Uterus (tissue), 2 donors: ENCODE measurements around the gene METTL6.

ENCODE experiments used
- CTCF ChIP-seq, 4 experiments: fragments of 200-600 bp in 2 of 4; fragments of 450-650 bp in 2 of 4; sonication (generic) in 2 of 4; IDR thresholded peaks; one replicate each; pipeline ENCODE4 v1.5.1; 2016 to 2019; ENCODE audit warnings: antibody characterized with exemption in 4 of 4, mild to moderate bottlenecking in 2 of 4, moderate library complexity in 1 of 4
- POLR2A ChIP-seq, 2 donors: fragments of 450-650 bp; IDR thresholded peaks; one replicate each; pipeline ENCODE4 v1.6.1; 2016; ENCODE audit warnings: antibody characterized with exemption in 2 of 2, mild to moderate bottlenecking in 1 of 2, moderate library complexity in 1 of 2

DNA sequence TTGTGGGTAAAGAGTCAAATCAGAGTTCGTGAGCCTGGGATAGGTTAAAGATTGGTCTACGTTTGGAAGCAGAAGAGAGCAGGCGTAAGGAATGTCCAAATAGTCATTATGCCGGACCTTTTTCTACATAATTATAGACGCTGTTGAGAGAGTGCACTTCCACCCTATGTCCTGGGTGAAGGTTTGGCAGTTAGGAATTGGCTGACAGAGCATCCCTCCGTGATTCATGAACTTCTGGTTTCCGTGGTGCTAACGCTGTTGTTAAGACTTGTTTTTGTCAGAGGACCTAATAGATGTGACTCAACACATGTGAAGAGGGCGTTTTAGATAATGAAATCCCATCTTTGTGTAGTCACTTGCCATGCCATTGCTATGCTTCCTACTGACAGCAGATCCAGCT is 1.2 kb upstream of the METTL6 start:
- TF ChIP-seq POLR2A (IDR thresholded peaks at IDR 0.05) = no peak
- no peak for TF ChIP-seq CTCF (IDR thresholded peaks at IDR 0.05)
